HepG2 (cell line): Measurements from ENCODE around the gene GFRA3. TPM values are rescaled to one million over a fixed set of nuclear protein-coding genes. Genes with fewer than 3 reads are reported as not detected.

Source experiments
- ATAC-seq: fragments of 200-7000 bp; cut with Tn5 transposase; 3 replicates; pipeline ENCODE4 v1.9.1; 2020; ENCODE audit warnings: mild to moderate bottlenecking, moderate library complexity
- BruUV-seq: library from RNA; stranded (reverse); fragments of 400-500 nt; replicated peaks from 2 replicates; lab custom pipeline; 2021; lab: Mats Ljungman, UMichigan
- CTCF ChIA-PET: fragments of 300-600 bp; formaldehyde crosslinking; extraction: SDS; loops from one replicate; lab custom pipeline; 2021; ENCODE audit warnings: low total read pairs, inconsistent platforms, low intra/inter-chr PET ratio; lab: Yijun Ruan, JAX
- POLR2A ChIA-PET: fragments of 350-600 bp; sonication (Branson Sonifier 250); formaldehyde crosslinking; loops from one replicate; lab custom pipeline; 2020; ENCODE audit warnings: antibody characterized with exemption, inconsistent platforms; lab: Yijun Ruan, JAX
- DNase-seq: peaks from one replicate; pipeline ENCODE4 v3.0.0-alpha.2; 2015; ENCODE audit warnings: low spot score
- FAIRE-seq: peaks from 3 replicates; lab custom pipeline; 2011; peaks lifted over from hg19 to GRCh38; lab: Jason Lieb, UNC
- H2AFZ ChIP-seq: one replicate; pipeline ENCODE4 v1.6.1; 2011; ENCODE audit warnings: low read length, inconsistent platforms
- H3K27ac ChIP-seq: fragments of 300-600 bp; 3 replicates; pipeline ENCODE4 v1.8.0; 2011; ENCODE audit warnings: mixed run types, mild to moderate bottlenecking, mixed read lengths, low read length, inconsistent platforms; ENCODE audit not compliant: insufficient read depth; ENCODE audit errors: extremely low read length
- H3K27me3 ChIP-seq, 2 experiments: fragments of 200-600 bp in 1 of 2; 2 replicates in 1 of 2; 3 replicates in 1 of 2; pipeline versions ENCODE4 v1.6.0 to v1.8.0; 2011; ENCODE audit warnings: low read length in 2 of 2, mild to moderate bottlenecking in 2 of 2, moderate library complexity in 2 of 2, inconsistent platforms in 1 of 2; ENCODE audit not compliant: insufficient read depth in 2 of 2, control insufficient read depth in 1 of 2
- H3K36me3 ChIP-seq, 2 experiments: fragments of 200-600 bp in 1 of 2; replicated peaks in 1 of 2; 2 replicates in 1 of 2; 3 replicates in 1 of 2; pipeline versions ENCODE4 v1.5.1 to v1.8.0; 2011; ENCODE audit warnings: low read length in 2 of 2, inconsistent platforms in 1 of 2; ENCODE audit not compliant: insufficient read depth in 2 of 2, control insufficient read depth in 1 of 2
- H3K4me1 ChIP-seq: 2 replicates; pipeline ENCODE4 v1.5.1; 2012; ENCODE audit warnings: low read length, inconsistent platforms; ENCODE audit not compliant: insufficient read depth
- H3K4me2 ChIP-seq: 2 replicates; pipeline ENCODE4 v1.6.0; 2011; ENCODE audit warnings: low read depth, low read length, inconsistent platforms
- H3K4me3 ChIP-seq, 3 experiments: fragments of 200-600 bp in 1 of 3; sonication (generic), shearing (Covaris generic) in 1 of 3; replicated peaks in 1 of 3; 2 replicates each; pipeline ENCODE4 v1.5.1; 2011 to 2016; ENCODE audit warnings: low read length in 3 of 3, inconsistent platforms in 2 of 3, low read depth in 2 of 3, mild to moderate bottlenecking in 2 of 3, control low read depth in 1 of 3, mixed read lengths in 1 of 3; ENCODE audit not compliant: insufficient read depth in 1 of 3
- H3K79me2 ChIP-seq: one replicate; pipeline ENCODE4 v1.6.1; 2011; ENCODE audit warnings: low read length, inconsistent platforms; ENCODE audit not compliant: insufficient read depth
- H3K9ac ChIP-seq: 2 replicates; pipeline ENCODE4 v1.6.0; 2011; ENCODE audit warnings: mild to moderate bottlenecking, low read depth, low read length, inconsistent platforms; ENCODE audit not compliant: insufficient read depth
- H3K9me3 ChIP-seq: 2 replicates; pipeline ENCODE4 v1.5.1; 2012; ENCODE audit warnings: mild to moderate bottlenecking, low read length
- H4K20me1 ChIP-seq: 2 replicates; pipeline ENCODE4 v1.6.0; 2011; ENCODE audit warnings: inconsistent platforms, mild to moderate bottlenecking, low read length, moderate library complexity; ENCODE audit not compliant: insufficient read depth
- ADNP ChIP-seq: sonication (generic); formaldehyde crosslinking; IDR thresholded peaks from 2 replicates; pipeline ENCODE4 v1.4.0; 2020; ENCODE audit warnings: missing genetic modification reagents
- MEIS2 ChIP-seq: sonication (generic); formaldehyde crosslinking; IDR thresholded peaks from 2 replicates; pipeline ENCODE4 v1.9.0; 2021; ENCODE audit warnings: mild to moderate bottlenecking, missing genetic modification reagents
- MIER2 ChIP-seq: IDR thresholded peaks from 2 replicates; pipeline ENCODE4 v1.6.1; 2016; ENCODE audit warnings: missing biosample characterization, missing genetic modification reagents
- MIXL1 ChIP-seq: IDR thresholded peaks from 2 replicates; pipeline ENCODE4 v1.6.1; 2016
- PAX8 ChIP-seq: sonication (generic); formaldehyde crosslinking; IDR thresholded peaks from 2 replicates; pipeline ENCODE4 v1.8.0; 2022; ENCODE audit warnings: mild to moderate bottlenecking, missing genetic modification reagents, borderline replicate concordance
- SIX4 ChIP-seq: sonication (generic); formaldehyde crosslinking; IDR thresholded peaks from 2 replicates; pipeline ENCODE4 v1.4.0; 2020; ENCODE audit warnings: missing genetic modification reagents
- ZNF207 ChIP-seq: fragments of 450-650 bp; IDR thresholded peaks from 2 replicates; pipeline ENCODE4 v1.6.1; 2016; ENCODE audit warnings: antibody characterized with exemption, borderline replicate concordance
- ZNF33B ChIP-seq: sonication (generic); formaldehyde crosslinking; IDR thresholded peaks from 2 replicates; pipeline ENCODE4 v1.5.1; 2020; ENCODE audit warnings: mild to moderate bottlenecking, missing genetic modification reagents
- ZNF589 ChIP-seq: sonication (generic); formaldehyde crosslinking; conservative IDR thresholded peaks from 2 replicates; pipeline ENCODE4 v1.8.0; 2022; ENCODE audit warnings: mild to moderate bottlenecking, moderate library complexity, missing genetic modification reagents
- ZNF761 ChIP-seq: sonication (generic); formaldehyde crosslinking; conservative IDR thresholded peaks from 2 replicates; pipeline ENCODE4 v1.4.0; 2020; ENCODE audit warnings: mild to moderate bottlenecking, missing genetic modification reagents
- WGBS: methylation state at CpG from one replicate; pipeline ENCODE4 v1.1.6; 2017; ENCODE audit warnings: low lambda C conversion rate; 5-methylcytosine and 5-hydroxymethylcytosine counted together
- in situ Hi-C: cut with HindIII; loops from 2 replicates; pipeline ENCODE4 v1.10.0; 2017; ENCODE audit warnings: low pct_unique_long_range_greater_than_20kb; ENCODE audit not compliant: extremely low pct_ligation_motif_present
- intact Hi-C: fragments of 100-400 bp; cut with micrococcal nuclease; formaldehyde crosslinking; loops from one replicate; pipeline ENCODE4 v1.10.0; 2022; ENCODE audit not compliant: unreplicated experiment
- polyA plus RNA-seq, 8 experiments: library from polyadenylated mRNA; depleted of rRNA in 3 of 8; stranded (reverse) in 7 of 8; unstranded in 1 of 8; fragments of >200 nt; fragmentation: Illumina TruSeq in 4 of 8; extraction: Trizol in 4 of 8; gene quantifications; 2 replicates each; pipeline versions ENCODE4 v1.2.1 to v1.2.3, GENCODE V29; 2011 to 2016; ENCODE audit warnings: low read depth in 4 of 8, missing spikeins in 1 of 8, mixed read lengths in 1 of 8; ENCODE audit not compliant: insufficient read depth in 1 of 8
- total RNA-seq, 5 experiments: library from RNA; depleted of rRNA; stranded (reverse); fragments of >200 nt; fragmentation: Illumina TruSeq; extraction: Trizol; gene quantifications; 2 replicates each; pipeline ENCODE4 v1.2.3, GENCODE V29; 2016; ENCODE audit warnings: low read depth in 1 of 5
- TF ChIP-seq, protein P1 (sequence below): sonication (generic); formaldehyde crosslinking; IDR thresholded peaks from 2 replicates; pipeline ENCODE4 v1.5.1; 2020; ENCODE audit warnings: missing genetic modification reagents, mild to moderate bottlenecking, borderline replicate concordance
- TF ChIP-seq, protein P2 (sequence below): sonication (generic); formaldehyde crosslinking; conservative IDR thresholded peaks from 2 replicates; pipeline ENCODE4 v1.8.0; 2022; ENCODE audit warnings: missing genetic modification reagents
- TF ChIP-seq, protein P3 (sequence below): IDR thresholded peaks from 2 replicates; pipeline ENCODE4 v1.6.1; 2012; ENCODE audit warnings: inconsistent platforms
- TF ChIP-seq, protein P4 (sequence below): sonication (generic); formaldehyde crosslinking; IDR thresholded peaks from 2 replicates; pipeline ENCODE4 v1.4.0; 2020; ENCODE audit warnings: low read depth, mild to moderate bottlenecking, missing genetic modification reagents

Gene GFRA3
- total and polyA plus RNA-seq, 2 of the 13 experiments (the other 11 are each of a cell fraction or from before 2014, with no cell fraction given) = 0.27 to 0.30 TPM

DNA sequence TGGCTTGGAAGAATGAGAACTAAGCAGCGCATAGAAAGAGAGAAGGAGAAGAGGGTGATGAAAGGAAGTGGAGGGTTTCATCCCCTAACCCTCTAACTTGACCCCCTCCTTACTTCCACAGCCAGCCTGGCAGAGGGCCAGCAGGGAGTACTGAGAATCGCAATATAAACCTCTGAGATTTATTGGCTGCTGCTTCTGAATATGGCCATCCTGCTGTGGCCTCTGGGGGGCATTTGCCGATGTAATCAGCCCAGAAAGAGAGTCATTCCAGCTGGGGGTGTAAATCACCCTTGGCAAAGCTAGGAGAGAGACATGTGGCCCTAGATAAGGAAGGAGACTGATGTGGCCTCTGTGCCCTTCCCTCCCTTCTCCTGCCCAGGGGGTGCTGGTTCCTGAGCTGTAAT lies 960 bp upstream of the GFRA3 start:
- Histone ChIP-seq H3K4me3 (no peak overlapping the region), H3K9ac (no peak overlapping the region), H3K9me3 (no peaks in the 10 kb centered on the region), H3K4me1 (peaks cover 33% of the 10 kb centered on the region), H4K20me1 (no peaks in the 10 kb centered on the region), H2AFZ (no peak overlapping the region), H3K27me3 (peaks cover 0 to 16% of the 10 kb centered on the region in 2 experiments; a peak in 3 of 5 replicates), H3K79me2 (no peaks in the 10 kb centered on the region), H3K36me3 (no peaks in the 10 kb centered on the region), H3K27ac (no peak overlapping the region), H3K4me2 (no peak overlapping the region)
- BruUV-seq = no TSS peak
- POLR2A ChIA-PET = no interaction called here
- 33% methylated on average over 3 of the region's 3 CpGs for whole genome bisulfite sequencing
- ATAC-seq (peak; percentile 9; the same call in 1 of the 3 replicates), DNase-seq (peak; percentile 7), FAIRE-seq (no peak)
- TF ChIP-seq MIXL1 (no peak), ADNP (no peak), ZNF33B (0 out of 2 replicates have a peak, but pooled peaks have one; percentile 17), ZNF207 (no peak), SIX4 (CRISPR knock-in tag) (no peak)
- TF ChIP-seq, protein P1, sequence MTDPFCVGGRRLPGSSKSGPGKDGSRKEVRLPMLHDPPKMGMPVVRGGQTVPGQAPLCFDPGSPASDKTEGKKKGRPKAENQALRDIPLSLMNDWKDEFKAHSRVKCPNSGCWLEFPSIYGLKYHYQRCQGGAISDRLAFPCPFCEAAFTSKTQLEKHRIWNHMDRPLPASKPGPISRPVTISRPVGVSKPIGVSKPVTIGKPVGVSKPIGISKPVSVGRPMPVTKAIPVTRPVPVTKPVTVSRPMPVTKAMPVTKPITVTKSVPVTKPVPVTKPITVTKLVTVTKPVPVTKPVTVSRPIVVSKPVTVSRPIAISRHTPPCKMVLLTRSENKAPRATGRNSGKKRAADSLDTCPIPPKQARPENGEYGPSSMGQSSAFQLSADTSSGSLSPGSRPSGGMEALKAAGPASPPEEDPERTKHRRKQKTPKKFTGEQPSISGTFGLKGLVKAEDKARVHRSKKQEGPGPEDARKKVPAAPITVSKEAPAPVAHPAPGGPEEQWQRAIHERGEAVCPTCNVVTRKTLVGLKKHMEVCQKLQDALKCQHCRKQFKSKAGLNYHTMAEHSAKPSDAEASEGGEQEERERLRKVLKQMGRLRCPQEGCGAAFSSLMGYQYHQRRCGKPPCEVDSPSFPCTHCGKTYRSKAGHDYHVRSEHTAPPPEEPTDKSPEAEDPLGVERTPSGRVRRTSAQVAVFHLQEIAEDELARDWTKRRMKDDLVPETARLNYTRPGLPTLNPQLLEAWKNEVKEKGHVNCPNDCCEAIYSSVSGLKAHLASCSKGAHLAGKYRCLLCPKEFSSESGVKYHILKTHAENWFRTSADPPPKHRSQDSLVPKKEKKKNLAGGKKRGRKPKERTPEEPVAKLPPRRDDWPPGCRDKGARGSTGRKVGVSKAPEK (CRISPR knock-in tag) = no peak
- CTCF ChIA-PET = interaction anchor here (1.6 kb wide), 1 partner anchor 52 kb away, joined by 6 read pairs; no protein-coding TSS in a partner anchor
- in situ Hi-C loops (no loop called here), intact Hi-C loops (no loop called here)

DNA sequence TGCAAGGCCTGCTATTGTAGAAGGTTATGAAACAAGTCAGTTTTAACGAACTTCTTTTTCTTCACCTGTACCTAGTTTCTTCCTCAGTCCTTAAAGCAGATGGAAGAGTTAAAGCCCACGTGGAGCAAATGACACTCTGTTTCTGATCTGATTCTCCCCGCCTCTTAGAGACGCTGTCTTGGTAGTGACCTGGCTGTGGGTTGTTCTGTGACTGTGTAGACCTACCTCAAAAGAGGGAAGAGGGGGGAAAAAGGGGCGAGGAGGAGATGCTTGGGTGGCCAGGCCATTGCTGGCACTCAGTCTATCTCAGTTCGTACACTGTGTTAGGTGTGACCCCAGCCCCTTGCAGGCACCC lies 610 bp downstream of the GFRA3 start:
- no peak overlapping the region for H3K27ac ChIP-seq
- DNase-seq (no peak), ATAC-seq (peak; percentile 37), FAIRE-seq (no peak)
- H3K27me3 ChIP-seq = peaks cover 0 to 16% of the 10 kb centered on the region in 2 experiments; a peak in 3 of 5 replicates
- no peaks in the 10 kb centered on the region for H3K79me2 ChIP-seq
- H2AFZ ChIP-seq = peak overlapping the region; percentile 27
- BruUV-seq = no TSS peak
- peaks cover 33% of the 10 kb centered on the region for H3K4me1 ChIP-seq
- in situ Hi-C loops (loop anchor here (5.0 kb wide), 1 partner anchor 52 kb away; no protein-coding TSS in a partner anchor), intact Hi-C loops (no loop called here)
- ChIA-PET POLR2A (no interaction called here), CTCF (no interaction called here)
- 28% methylated on average over 6 of the region's 6 CpGs for WGBS
- H3K4me2 ChIP-seq = peak overlapping the region; percentile 69
- H4K20me1 ChIP-seq = no peaks in the 10 kb centered on the region
- no peaks in the 10 kb centered on the region for H3K9me3 ChIP-seq
- H3K9ac ChIP-seq = no peak overlapping the region
- H3K4me3 ChIP-seq = peak overlapping the region; percentile 40 to 66 (median 50); a peak in 5 of 6 replicates
- no peaks in the 10 kb centered on the region for H3K36me3 ChIP-seq
- TF ChIP-seq, protein P2, sequence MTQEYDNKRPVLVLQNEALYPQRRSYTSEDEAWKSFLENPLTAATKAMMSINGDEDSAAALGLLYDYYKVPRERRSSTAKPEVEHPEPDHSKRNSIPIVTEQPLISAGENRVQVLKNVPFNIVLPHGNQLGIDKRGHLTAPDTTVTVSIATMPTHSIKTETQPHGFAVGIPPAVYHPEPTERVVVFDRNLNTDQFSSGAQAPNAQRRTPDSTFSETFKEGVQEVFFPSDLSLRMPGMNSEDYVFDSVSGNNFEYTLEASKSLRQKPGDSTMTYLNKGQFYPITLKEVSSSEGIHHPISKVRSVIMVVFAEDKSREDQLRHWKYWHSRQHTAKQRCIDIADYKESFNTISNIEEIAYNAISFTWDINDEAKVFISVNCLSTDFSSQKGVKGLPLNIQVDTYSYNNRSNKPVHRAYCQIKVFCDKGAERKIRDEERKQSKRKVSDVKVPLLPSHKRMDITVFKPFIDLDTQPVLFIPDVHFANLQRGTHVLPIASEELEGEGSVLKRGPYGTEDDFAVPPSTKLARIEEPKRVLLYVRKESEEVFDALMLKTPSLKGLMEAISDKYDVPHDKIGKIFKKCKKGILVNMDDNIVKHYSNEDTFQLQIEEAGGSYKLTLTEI = no peak
- TF ChIP-seq, protein P3, sequence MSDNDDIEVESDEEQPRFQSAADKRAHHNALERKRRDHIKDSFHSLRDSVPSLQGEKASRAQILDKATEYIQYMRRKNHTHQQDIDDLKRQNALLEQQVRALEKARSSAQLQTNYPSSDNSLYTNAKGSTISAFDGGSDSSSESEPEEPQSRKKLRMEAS = 0 out of 2 replicates have a peak, but pooled peaks have one; percentile 14
- TF ChIP-seq ZNF589 (CRISPR knock-in tag) (no peak), MEIS2 (CRISPR knock-in tag) (no peak), MIER2 (CRISPR knock-in tag) (no peak), ZNF761 (CRISPR knock-in tag) (no peak), PAX8 (no peak)
- TF ChIP-seq, protein P4, sequence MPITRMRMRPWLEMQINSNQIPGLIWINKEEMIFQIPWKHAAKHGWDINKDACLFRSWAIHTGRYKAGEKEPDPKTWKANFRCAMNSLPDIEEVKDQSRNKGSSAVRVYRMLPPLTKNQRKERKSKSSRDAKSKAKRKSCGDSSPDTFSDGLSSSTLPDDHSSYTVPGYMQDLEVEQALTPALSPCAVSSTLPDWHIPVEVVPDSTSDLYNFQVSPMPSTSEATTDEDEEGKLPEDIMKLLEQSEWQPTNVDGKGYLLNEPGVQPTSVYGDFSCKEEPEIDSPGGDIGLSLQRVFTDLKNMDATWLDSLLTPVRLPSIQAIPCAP (CRISPR knock-in tag) = no peak
